Stimulated activated CD8-positive, alpha-beta memory T cell treated with anti-CD3 and anti-CD28 coated beads, Interleukin-15, amount 100 ng/mL, for 48 hours (primary cell): ENCODE measurements around the gene CADM1.

Source experiments
- DNase-seq, 2 donors: peaks; one replicate each; pipeline ENCODE4 v3.0.0-alpha.2; 2020; ENCODE audit warnings: low read depth in 2 of 2

Gene CADM1

GRCh38 chr11:115317277-115318185 lies 186.7 kb downstream of the CADM1 start:
- no peak for DNase-seq

- no peak for DNase-seq
Measured at GRCh38 chr11:115316696-115317095, 187.5 kb downstream of the CADM1 start.

- no peak for DNase-seq
Measured at GRCh38 chr11:115314330-115314920, 189.8 kb downstream of the CADM1 start.

- DNase-seq: no peak
Measured at GRCh38 chr11:115313224-115313838, 190.9 kb downstream of the CADM1 start.

- DNase-seq: no peak
Measured at GRCh38 chr11:115311949-115312348, 192.3 kb downstream of the CADM1 start.

GRCh38 chr11:115306689-115307088 lies 197.5 kb downstream of the CADM1 start:
- DNase-seq: no peak

GRCh38 chr11:115304774-115305472 lies 199.3 kb downstream of the CADM1 start:
- no peak for DNase-seq

- DNase-seq: no peak
Measured at GRCh38 chr11:115303929-115304531, 200.2 kb downstream of the CADM1 start.

- DNase-seq: no peak
Measured at GRCh38 chr11:115302946-115303703, 201.1 kb downstream of the CADM1 start.

GRCh38 chr11:115300660-115301428 lies 203.4 kb downstream of the CADM1 start:
- no peak for DNase-seq

- DNase-seq: no peak
Measured at GRCh38 chr11:115298300-115299012, 205.8 kb downstream of the CADM1 start.

- no peak for DNase-seq
Measured at GRCh38 chr11:115297330-115297729, 206.9 kb downstream of the CADM1 start.

GRCh38 chr11:115291325-115291724 lies 212.9 kb downstream of the CADM1 start:
- DNase-seq: no peak

GRCh38 chr11:115290893-115291292 lies 213.3 kb downstream of the CADM1 start:
- no peak for DNase-seq

GRCh38 chr11:115290479-115290878 lies 213.7 kb downstream of the CADM1 start:
- DNase-seq: no peak

GRCh38 chr11:115287266-115287665 lies 216.9 kb downstream of the CADM1 start:
- DNase-seq: no peak

- no peak for DNase-seq
Measured at GRCh38 chr11:115286614-115287013, 217.6 kb downstream of the CADM1 start.

GRCh38 chr11:115284773-115285172 lies 219.4 kb downstream of the CADM1 start:
- DNase-seq: no peak

GRCh38 chr11:115282923-115283322 lies 221.3 kb downstream of the CADM1 start:
- DNase-seq: no peak

GRCh38 chr11:115280775-115281174 lies 223.4 kb downstream of the CADM1 start:
- DNase-seq: no peak
